IMR-90 (cell line): ENCODE results near the gene CDHR2. TPM values are rescaled to one million over a fixed set of nuclear protein-coding genes. Genes with fewer than 3 reads are reported as not detected.

Experiments used
- ATAC-seq: fragments of 200-7000 bp; cut with Tn5 transposase; 2 replicates; pipeline ENCODE4 v1.9.1; 2020; ENCODE audit warnings: low read depth, mild to moderate bottlenecking, moderate library complexity
- Bru-seq: library from RNA; stranded (reverse); fragments of 400-500 nt; gene quantifications from one replicate; lab custom pipeline; 2021; lab: Mats Ljungman, UMichigan
- BruChase-seq, 2 experiments: library from RNA; stranded (reverse); fragments of 400-500 nt; gene quantifications; one replicate each; lab custom pipeline; 2021; lab: Mats Ljungman, UMichigan
- BruUV-seq: library from RNA; stranded (reverse); fragments of 400-500 nt; replicated peaks from 2 replicates; lab custom pipeline; 2021; lab: Mats Ljungman, UMichigan
- CTCF ChIA-PET: fragments of 300-600 bp; formaldehyde crosslinking; extraction: SDS; loops from one replicate; lab custom pipeline; 2021; ENCODE audit warnings: antibody characterized with exemption; lab: Yijun Ruan, JAX
- POLR2A ChIA-PET: fragments of 300-600 bp; sonication (Branson Sonifier 250); formaldehyde crosslinking; loops from one replicate; lab custom pipeline; 2022; ENCODE audit warnings: antibody characterized with exemption; ENCODE audit not compliant: unreplicated experiment; lab: Charles Lee
- DNase-seq: peaks from one replicate; pipeline ENCODE4 v3.0.0; 2013
- H2AFZ ChIP-seq: replicated peaks from 2 replicates; pipeline ENCODE3; 2013; ENCODE audit warnings: low read length, mild to moderate bottlenecking; ENCODE audit not compliant: poor library complexity
- H2AK5ac ChIP-seq: 2 replicates; pipeline ENCODE4 v1.6.1; 2013; ENCODE audit warnings: low read depth, low read length, inconsistent platforms
- H2AK9ac ChIP-seq: replicated peaks from 2 replicates; pipeline ENCODE3; 2013; ENCODE audit warnings: mild to moderate bottlenecking, low read depth, low read length, moderate library complexity; ENCODE audit not compliant: poor library complexity
- H2BK120ac ChIP-seq: 2 replicates; pipeline ENCODE4 v1.6.1; 2013; ENCODE audit warnings: low read depth, low read length, inconsistent platforms
- H2BK15ac ChIP-seq: 3 replicates; pipeline ENCODE4 v1.6.1; 2013; ENCODE audit warnings: low read depth, low read length, inconsistent platforms
- H2BK20ac ChIP-seq: 2 replicates; pipeline ENCODE4 v1.6.1; 2013; ENCODE audit warnings: low read depth, mild to moderate bottlenecking, inconsistent platforms, low read length, moderate library complexity
- H2BK5ac ChIP-seq: 2 replicates; pipeline ENCODE4 v1.6.1; 2013; ENCODE audit warnings: mild to moderate bottlenecking, low read depth, low read length, inconsistent platforms; ENCODE audit not compliant: poor library complexity, severe bottlenecking
- H3K14ac ChIP-seq: replicated peaks from 2 replicates; pipeline ENCODE4 v1.6.1; 2013; ENCODE audit warnings: low read depth, low read length, inconsistent platforms
- H3K18ac ChIP-seq: 2 replicates; pipeline ENCODE4 v1.6.1; 2013; ENCODE audit warnings: low read depth, low read length, control low read depth
- H3K23ac ChIP-seq: 2 replicates; pipeline ENCODE4 v1.6.1; 2013; ENCODE audit warnings: low read depth, low read length, inconsistent platforms
- H3K27ac ChIP-seq: 2 replicates; pipeline ENCODE4 v1.5.1; 2013; ENCODE audit warnings: mild to moderate bottlenecking, control low read depth, low read length; ENCODE audit not compliant: insufficient read depth
- H3K27me3 ChIP-seq: 2 replicates; pipeline ENCODE4 v1.6.1; 2013; ENCODE audit warnings: low read length; ENCODE audit not compliant: control insufficient read depth, insufficient read depth
- H3K36me3 ChIP-seq: 2 replicates; pipeline ENCODE4 v1.6.1; 2013; ENCODE audit warnings: low read length, mixed read lengths; ENCODE audit not compliant: control insufficient read depth, insufficient read depth
- H3K4ac ChIP-seq: 2 replicates; pipeline ENCODE4 v1.6.1; 2013; ENCODE audit warnings: low read depth, low read length, inconsistent platforms
- H3K4me1 ChIP-seq: 2 replicates; pipeline ENCODE4 v1.6.1; 2013; ENCODE audit warnings: low read length, mixed read lengths; ENCODE audit not compliant: control insufficient read depth, insufficient read depth
- H3K4me2 ChIP-seq: 2 replicates; pipeline ENCODE4 v1.6.1; 2013; ENCODE audit warnings: low read depth, mild to moderate bottlenecking, control low read depth, low read length, moderate library complexity
- H3K4me3 ChIP-seq: 2 replicates; pipeline ENCODE4 v1.5.1; 2013; ENCODE audit warnings: low read depth, mild to moderate bottlenecking, control low read depth, low read length, moderate library complexity; ENCODE audit not compliant: insufficient read depth
- H3K56ac ChIP-seq: 2 replicates; pipeline ENCODE4 v1.6.1; 2013; ENCODE audit warnings: low read length, inconsistent platforms; ENCODE audit not compliant: insufficient read depth; ENCODE audit errors: extremely low read depth
- H3K79me1 ChIP-seq, 2 experiments: 2 replicates each; pipeline ENCODE4 v1.6.1; 2013; ENCODE audit warnings: low read length in 2 of 2, inconsistent platforms in 1 of 2, low read depth in 1 of 2
- H3K9ac ChIP-seq: 2 replicates; pipeline ENCODE4 v1.6.1; 2013; ENCODE audit warnings: low read depth, low read length, control low read depth
- H3K9me1 ChIP-seq: 2 replicates; pipeline ENCODE4 v1.6.1; 2013; ENCODE audit warnings: low read length, inconsistent platforms; ENCODE audit not compliant: insufficient read depth
- H3K9me3 ChIP-seq: 2 replicates; pipeline ENCODE4 v1.6.1; 2013; ENCODE audit warnings: low read length; ENCODE audit not compliant: control insufficient read depth, insufficient read depth
- H4K20me1 ChIP-seq: 2 replicates; pipeline ENCODE4 v1.6.1; 2013; ENCODE audit warnings: low read length, inconsistent platforms; ENCODE audit not compliant: insufficient read depth
- H4K5ac ChIP-seq: 2 replicates; pipeline ENCODE4 v1.6.1; 2013; ENCODE audit warnings: mild to moderate bottlenecking, low read depth, low read length, control low read depth
- H4K8ac ChIP-seq, 2 experiments: 2 replicates each; pipeline ENCODE4 v1.6.1; 2013; ENCODE audit warnings: low read depth in 2 of 2, low read length in 2 of 2, control low read depth in 1 of 2, inconsistent platforms in 1 of 2
- H4K91ac ChIP-seq: 2 replicates; pipeline ENCODE4 v1.6.1; 2013; ENCODE audit warnings: low read depth, low read length, inconsistent platforms; ENCODE audit not compliant: insufficient read depth
- CHD1 ChIP-seq: IDR thresholded peaks from 2 replicates; pipeline ENCODE4 v1.6.1; 2012; ENCODE audit warnings: low read depth, low read length, improper control_type of control experiment
- MAFK ChIP-seq: IDR thresholded peaks from 2 replicates; pipeline ENCODE4 v1.6.1; 2012; ENCODE audit warnings: low read depth, low read length, improper control_type of control experiment
- MXI1 ChIP-seq: IDR thresholded peaks from 2 replicates; pipeline ENCODE4 v1.6.1; 2012; ENCODE audit warnings: low read depth, mild to moderate bottlenecking, low read length, moderate library complexity, borderline replicate concordance
- NFE2L2 ChIP-seq: fragments of 150-350 bp; IDR thresholded peaks from 2 replicates; pipeline ENCODE4 v1.6.1; 2016; ENCODE audit warnings: low read depth, mild to moderate bottlenecking, low read length
- RAD21 ChIP-seq: IDR thresholded peaks from 2 replicates; pipeline ENCODE4 v1.6.1; 2012; ENCODE audit warnings: low read length, improper control_type of control experiment
- WGBS, 2 experiments: methylation state at CpG; one replicate each; pipeline versions ENCODE4 v1.1.5 to v1.1.7; 2013; ENCODE audit warnings: missing lambda C conversion rate in 2 of 2; ENCODE audit not compliant: insufficient read length in 1 of 2; ENCODE audit errors: extremely low coverage in 2 of 2; 5-methylcytosine and 5-hydroxymethylcytosine counted together
- dilution Hi-C: fragments of 300-500 bp; cut with HindIII; formaldehyde crosslinking; loops from one replicate; pipeline ENCODE4 v1.14.3; 2018; ENCODE audit warnings: low sequenced_read_pairs; ENCODE audit not compliant: unreplicated experiment
- in situ Hi-C: fragments of 300-500 bp; cut with MboI; formaldehyde crosslinking; loops from 3 replicates; pipeline ENCODE4 v1.14.3; 2019; ENCODE audit warnings: low sequenced_read_pairs, inconsistent platforms, mixed read lengths
- intact Hi-C: fragments of 100-400 bp; cut with micrococcal nuclease; formaldehyde crosslinking; loops from 2 replicates; pipeline ENCODE4 v1.10.0; 2022
- long read RNA-seq: library from polyadenylated mRNA; unstranded; transcript quantifications from one replicate; pipeline ENCODE4 v2.0.0, GENCODE V29; 2021; ENCODE audit not compliant: unreplicated experiment
- polyA plus RNA-seq, 3 experiments: library from polyadenylated mRNA; depleted of rRNA; stranded (reverse); fragments of >200 nt; gene quantifications; 2 replicates each; pipeline ENCODE4 v1.2.3, GENCODE V29; 2012; ENCODE audit warnings: low replicate concordance in 1 of 3
- total RNA-seq: library from RNA; depleted of rRNA; stranded (reverse); fragments of >200 nt; gene quantifications from 2 replicates; pipeline ENCODE4 v1.2.3, GENCODE V29; 2012; rRNA removed

CDHR2 gene, protein sequence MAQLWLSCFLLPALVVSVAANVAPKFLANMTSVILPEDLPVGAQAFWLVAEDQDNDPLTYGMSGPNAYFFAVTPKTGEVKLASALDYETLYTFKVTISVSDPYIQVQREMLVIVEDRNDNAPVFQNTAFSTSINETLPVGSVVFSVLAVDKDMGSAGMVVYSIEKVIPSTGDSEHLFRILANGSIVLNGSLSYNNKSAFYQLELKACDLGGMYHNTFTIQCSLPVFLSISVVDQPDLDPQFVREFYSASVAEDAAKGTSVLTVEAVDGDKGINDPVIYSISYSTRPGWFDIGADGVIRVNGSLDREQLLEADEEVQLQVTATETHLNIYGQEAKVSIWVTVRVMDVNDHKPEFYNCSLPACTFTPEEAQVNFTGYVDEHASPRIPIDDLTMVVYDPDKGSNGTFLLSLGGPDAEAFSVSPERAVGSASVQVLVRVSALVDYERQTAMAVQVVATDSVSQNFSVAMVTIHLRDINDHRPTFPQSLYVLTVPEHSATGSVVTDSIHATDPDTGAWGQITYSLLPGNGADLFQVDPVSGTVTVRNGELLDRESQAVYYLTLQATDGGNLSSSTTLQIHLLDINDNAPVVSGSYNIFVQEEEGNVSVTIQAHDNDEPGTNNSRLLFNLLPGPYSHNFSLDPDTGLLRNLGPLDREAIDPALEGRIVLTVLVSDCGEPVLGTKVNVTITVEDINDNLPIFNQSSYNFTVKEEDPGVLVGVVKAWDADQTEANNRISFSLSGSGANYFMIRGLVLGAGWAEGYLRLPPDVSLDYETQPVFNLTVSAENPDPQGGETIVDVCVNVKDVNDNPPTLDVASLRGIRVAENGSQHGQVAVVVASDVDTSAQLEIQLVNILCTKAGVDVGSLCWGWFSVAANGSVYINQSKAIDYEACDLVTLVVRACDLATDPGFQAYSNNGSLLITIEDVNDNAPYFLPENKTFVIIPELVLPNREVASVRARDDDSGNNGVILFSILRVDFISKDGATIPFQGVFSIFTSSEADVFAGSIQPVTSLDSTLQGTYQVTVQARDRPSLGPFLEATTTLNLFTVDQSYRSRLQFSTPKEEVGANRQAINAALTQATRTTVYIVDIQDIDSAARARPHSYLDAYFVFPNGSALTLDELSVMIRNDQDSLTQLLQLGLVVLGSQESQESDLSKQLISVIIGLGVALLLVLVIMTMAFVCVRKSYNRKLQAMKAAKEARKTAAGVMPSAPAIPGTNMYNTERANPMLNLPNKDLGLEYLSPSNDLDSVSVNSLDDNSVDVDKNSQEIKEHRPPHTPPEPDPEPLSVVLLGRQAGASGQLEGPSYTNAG (N-terminal part only)
- total RNA-seq, result not detected in 2 replicates
- not detected in 2 replicates for polyA plus RNA-seq (2012; rRNA removed)
- not detected in 2 replicates for polyA plus RNA-seq (2012; cell fraction: cytosol; rRNA removed)
- 0.07 TPM in 2 replicates for polyA plus RNA-seq (2012; cell fraction: nucleus; rRNA removed; ENCODE audit: low replicate concordance)
- Bru-seq, nascent RNA, result percentile 18 among the genes with signal in this experiment
- BruChase-seq, experiment 1, labeled RNA remaining after a 6-hour chase, result percentile 26 among the genes with signal in this experiment
- BruChase-seq, experiment 2, labeled RNA remaining after a 2-hour chase, result percentile 20 among the genes with signal in this experiment
- long read RNA-seq, result 0 reads

DNA sequence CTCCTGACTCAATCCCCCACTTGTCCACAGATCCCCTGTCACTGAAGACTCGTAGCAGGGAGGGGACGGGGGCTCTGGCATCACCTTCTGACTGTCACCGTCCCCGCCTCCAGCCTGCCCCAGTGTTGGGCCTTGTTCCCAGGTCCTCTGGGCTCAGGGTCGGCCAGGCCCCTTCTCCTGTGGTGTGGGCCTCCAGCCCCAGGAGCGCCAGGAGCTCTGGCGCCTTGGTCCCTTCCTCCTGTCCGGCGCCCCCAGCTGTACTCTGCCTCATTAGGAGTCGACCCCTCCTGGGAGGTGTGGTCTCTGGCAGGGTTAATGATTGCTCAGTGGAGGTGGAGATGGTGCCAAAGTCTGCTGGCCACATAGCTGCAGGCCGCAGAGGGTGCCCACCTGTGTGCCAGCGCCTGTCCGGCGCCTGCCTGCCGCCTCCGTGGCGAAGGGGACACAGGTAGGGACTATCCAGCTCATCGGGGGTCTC is at the start of gene CDHR2:
TSS of gene CDHR2 (plus strand) at position 376 of the 478 bp plus-strand sequence. CDS start 16,011 bp downstream, outside the sequence.
- no TSS peak for BruUV-seq
- ChIA-PET CTCF (no interaction called here), POLR2A (interaction anchor here (0.6 kb wide), 1 partner anchor 12 kb away, joined by 5 read pairs; the partner anchor contains the start of gene RNF44)
- intact Hi-C loops, result no loop called here
- no peaks in the 10 kb centered on the region for H4K20me1 ChIP-seq
- peak within 1 kb of the TSS; percentile 16 for H2AK9ac ChIP-seq
- H3K4me3 ChIP-seq, result no peak within 1 kb of the TSS
- H3K23ac ChIP-seq, result no peak within 1 kb of the TSS
- no peak within 1 kb of the TSS for H2AK5ac ChIP-seq
- H4K91ac ChIP-seq, result no peak within 1 kb of the TSS
- dilution Hi-C loops, result no loop called here
- no peak within 1 kb of the TSS for H3K56ac ChIP-seq
- no peak within 1 kb of the TSS for H3K18ac ChIP-seq
- H4K5ac ChIP-seq, result no peak within 1 kb of the TSS
- no peak within 1 kb of the TSS for H2BK120ac ChIP-seq
- in situ Hi-C loops, result no loop called here
- H3K9me1 ChIP-seq, result no peaks in the 10 kb centered on the region
- TF ChIP-seq RAD21, result no peak
- TF ChIP-seq NFE2L2, result no peak
- TF ChIP-seq CHD1, result no peak
- no peak for TF ChIP-seq MXI1
- no peak for TF ChIP-seq MAFK
- no peak within 1 kb of the TSS for H4K8ac ChIP-seq
- no peak within 1 kb of the TSS for H2BK15ac ChIP-seq
- 100% methylated on average over 1 of the region's 18 CpGs; no CpG with 5 or more reads in 1 of the 2 experiments for WGBS, 2 experiments
- peak within 1 kb of the TSS; percentile 6 for H2AFZ ChIP-seq
- H2BK5ac ChIP-seq, result no peak within 1 kb of the TSS
- no peak within 1 kb of the TSS for H2BK20ac ChIP-seq
- peaks cover 16% of the 10 kb centered on the region; the same call in 1 of the 2 replicates for H3K27me3 ChIP-seq
- H3K9me3 ChIP-seq, result no peaks in the 10 kb centered on the region
- no peaks in the 10 kb centered on the region for H3K79me1 ChIP-seq
- no peak within 1 kb of the TSS for H3K27ac ChIP-seq
- ATAC-seq (no peak), DNase-seq (no peak)
- H3K4ac ChIP-seq, result no peak within 1 kb of the TSS
- H3K4me2 ChIP-seq, result no peak within 1 kb of the TSS
- no peak within 1 kb of the TSS for H3K9ac ChIP-seq
- H3K36me3 ChIP-seq, result no peaks in the 10 kb centered on the region
- H3K14ac ChIP-seq, result no peak within 1 kb of the TSS
- H3K4me1 ChIP-seq, result 0 out of 2 replicates have a peak, but pooled peaks cover under 1% of the 10 kb centered on the region
